ENCODE data around the gene NLGN4X.
"Not testable (repeated sequence)": the region's sequence is repeated elsewhere in the genome, so short reads cannot be mapped to it uniquely, and the experiment has no call there.

Gene NLGN4X

DNA sequence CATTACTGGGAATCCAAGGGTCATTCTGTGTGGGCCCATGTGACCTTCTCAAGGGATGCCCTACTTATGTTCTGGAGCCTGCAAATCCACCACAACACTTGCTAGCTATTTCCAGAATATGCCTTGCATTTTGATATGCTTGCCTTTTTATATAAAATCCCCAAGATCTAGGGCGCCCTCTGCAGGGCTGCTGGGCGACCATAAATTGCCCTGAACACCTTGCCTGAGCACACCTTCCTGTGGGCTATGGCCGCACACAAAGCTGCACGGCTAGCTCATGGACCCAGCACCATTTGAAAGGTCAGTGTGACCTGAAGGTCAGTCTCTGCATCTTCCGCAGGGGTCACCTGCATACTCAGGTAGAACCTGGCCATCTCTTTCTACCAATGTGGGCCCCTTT lies 311.7 kb downstream of the NLGN4X start:
- DNase-seq (ENCODE audit: insufficient read length): no peak
- TF ChIP-seq POLR2AphosphoS5 (IDR thresholded peaks at IDR 0.05; ENCODE audit: low read depth, low read length) (no peak), TAF1 (IDR thresholded peaks at IDR 0.05; ENCODE audit: borderline replicate concordance, low read depth, low read length) (no peak), POLR2A (IDR thresholded peaks at IDR 0.05; ENCODE audit: low read depth, low read length) (no peak)
- no peak for FAIRE-seq

DNA sequence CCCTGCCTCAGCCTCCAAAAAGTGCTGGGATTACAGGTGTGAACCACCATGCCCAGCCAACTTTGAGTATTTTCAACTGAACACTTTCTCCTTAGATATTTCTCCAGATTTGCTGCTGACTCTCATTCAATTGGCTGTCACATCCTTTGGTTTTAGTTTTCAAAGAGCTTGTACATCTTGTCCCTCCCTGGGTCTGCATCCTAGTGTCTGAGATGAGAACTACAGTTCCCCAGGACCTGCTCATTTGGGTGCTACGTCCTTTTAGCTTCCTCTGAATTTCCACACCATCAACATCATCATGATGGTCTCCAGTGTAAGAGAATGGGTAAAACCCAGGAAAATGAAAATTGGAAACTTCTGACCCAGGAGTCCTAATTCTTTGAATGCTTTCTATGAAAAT lies 312.9 kb downstream of the NLGN4X start:
- FAIRE-seq: no peak

DNA sequence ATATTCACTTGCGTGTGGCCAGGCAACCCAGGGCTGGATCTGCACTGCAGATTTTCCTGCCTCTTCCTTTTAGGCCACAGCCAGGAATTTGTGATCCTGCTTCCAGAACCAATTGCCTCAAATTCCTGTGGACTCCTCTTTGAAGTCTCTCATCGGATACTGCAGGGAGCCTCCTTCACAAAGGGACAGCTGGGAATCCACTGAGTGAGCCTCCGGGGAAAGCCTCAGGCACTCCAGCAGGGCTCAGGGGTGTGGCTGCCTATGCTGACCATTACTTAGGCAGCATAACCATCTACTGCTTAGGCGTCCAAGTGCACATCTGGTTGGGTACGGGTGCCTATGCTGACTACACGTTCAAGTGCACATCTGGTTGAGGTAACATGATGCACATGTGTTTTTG lies 321.5 kb downstream of the NLGN4X start:
- TF ChIP-seq POLR2A (IDR thresholded peaks at IDR 0.05; ENCODE audit: low read depth, low read length): no peak
- TF ChIP-seq POLR2AphosphoS5 (IDR thresholded peaks at IDR 0.05; ENCODE audit: low read depth, low read length): no peak
- TF ChIP-seq TAF1 (IDR thresholded peaks at IDR 0.05; ENCODE audit: borderline replicate concordance, low read depth, low read length): no peak
- no peak for FAIRE-seq
- no peak for DNase-seq (ENCODE audit: insufficient read length)

More for the DNA sequence above, 312.9 kb downstream of the NLGN4X start:
- no peak for TF ChIP-seq POLR2A (IDR thresholded peaks at IDR 0.05; ENCODE audit: low read depth, low read length)
- TF ChIP-seq TAF1 (IDR thresholded peaks at IDR 0.05; ENCODE audit: borderline replicate concordance, low read depth, low read length): no peak
- TF ChIP-seq POLR2AphosphoS5 (IDR thresholded peaks at IDR 0.05; ENCODE audit: low read depth, low read length): no peak
- DNase-seq (ENCODE audit: insufficient read length): no peak

DNA sequence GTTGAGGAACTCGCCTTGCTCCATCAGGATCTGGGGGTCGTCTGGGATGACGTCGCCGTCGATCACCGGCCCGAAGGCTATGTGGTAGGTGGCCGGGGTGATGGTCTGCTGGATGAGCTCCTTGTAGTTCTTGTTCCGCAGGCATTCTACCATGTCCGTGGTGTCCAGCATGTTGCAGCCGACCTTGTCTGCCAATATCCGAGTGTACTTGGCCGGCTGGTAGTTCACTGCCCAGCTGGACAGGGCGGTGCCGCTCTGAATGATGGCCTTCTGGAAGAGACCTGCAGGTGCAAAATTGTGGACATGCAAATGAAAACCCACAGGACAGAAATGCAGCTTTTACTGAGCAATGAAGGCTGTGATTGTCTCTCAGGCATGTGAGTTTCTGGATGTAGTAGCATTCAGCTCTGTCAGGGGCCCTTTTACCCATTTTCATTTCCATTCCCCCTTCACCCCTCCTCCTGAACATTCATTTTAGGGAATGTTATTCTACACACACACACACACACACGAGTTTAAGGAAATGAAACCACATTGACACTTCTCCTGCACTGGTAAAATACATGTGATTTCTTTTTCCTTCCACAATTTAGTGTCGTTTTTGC lies 325.0 kb downstream of the NLGN4X start:
- FAIRE-seq; DNase-seq (ENCODE audit: insufficient read length): not testable (repeated sequence)

DNA sequence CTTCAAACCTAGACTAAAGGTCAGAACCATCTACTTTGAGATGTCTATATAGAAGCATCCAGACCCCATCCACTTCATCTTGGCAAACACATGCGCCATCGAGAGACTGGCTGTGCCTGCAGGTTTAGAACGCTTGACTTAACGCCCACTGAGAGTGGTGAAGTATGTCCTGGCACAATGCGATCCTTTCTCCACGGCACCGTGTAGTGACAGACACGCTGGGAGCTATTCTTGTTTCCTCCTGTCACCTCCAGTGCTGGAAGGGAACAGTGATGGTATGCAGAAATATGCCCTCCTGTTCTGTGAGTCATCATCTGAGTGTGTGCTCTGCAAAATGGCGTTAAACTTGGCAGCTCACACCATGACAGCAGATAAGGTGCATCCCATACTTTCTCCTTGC lies 330.2 kb downstream of the NLGN4X start:
- TF ChIP-seq POLR2AphosphoS5 (IDR thresholded peaks at IDR 0.05; ENCODE audit: low read depth, low read length) (no peak), POLR2A (IDR thresholded peaks at IDR 0.05; ENCODE audit: low read depth, low read length) (no peak), TAF1 (IDR thresholded peaks at IDR 0.05; ENCODE audit: borderline replicate concordance, low read depth, low read length) (no peak)
- DNase-seq (ENCODE audit: insufficient read length) (no peak), FAIRE-seq (no peak)

DNA sequence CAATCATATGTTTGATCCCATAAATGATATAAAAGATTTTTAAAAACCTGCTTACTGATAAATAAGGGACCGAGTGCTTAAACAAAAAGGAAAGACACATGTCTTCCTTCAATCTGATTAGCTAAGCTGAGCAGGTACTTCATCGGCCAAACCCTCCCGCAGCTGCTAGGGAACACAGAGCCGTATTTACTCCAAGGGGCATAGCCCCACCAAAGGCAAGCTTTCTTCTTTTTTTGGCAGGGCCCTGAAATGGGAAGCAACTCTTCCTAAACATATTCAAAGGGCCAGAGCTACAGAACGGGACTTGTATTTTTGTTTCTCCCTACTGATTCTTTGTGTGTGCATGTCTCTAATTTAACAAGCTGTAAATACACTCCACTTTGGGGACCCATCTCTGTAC lies 337.3 kb downstream of the NLGN4X start:
- no peak for FAIRE-seq
- TF ChIP-seq TAF1 (IDR thresholded peaks at IDR 0.05; ENCODE audit: borderline replicate concordance, low read depth, low read length): no peak
- no peak for TF ChIP-seq POLR2AphosphoS5 (IDR thresholded peaks at IDR 0.05; ENCODE audit: low read depth, low read length)
- TF ChIP-seq POLR2A (IDR thresholded peaks at IDR 0.05; ENCODE audit: low read depth, low read length): no peak
- no peak for DNase-seq (ENCODE audit: insufficient read length)

DNA sequence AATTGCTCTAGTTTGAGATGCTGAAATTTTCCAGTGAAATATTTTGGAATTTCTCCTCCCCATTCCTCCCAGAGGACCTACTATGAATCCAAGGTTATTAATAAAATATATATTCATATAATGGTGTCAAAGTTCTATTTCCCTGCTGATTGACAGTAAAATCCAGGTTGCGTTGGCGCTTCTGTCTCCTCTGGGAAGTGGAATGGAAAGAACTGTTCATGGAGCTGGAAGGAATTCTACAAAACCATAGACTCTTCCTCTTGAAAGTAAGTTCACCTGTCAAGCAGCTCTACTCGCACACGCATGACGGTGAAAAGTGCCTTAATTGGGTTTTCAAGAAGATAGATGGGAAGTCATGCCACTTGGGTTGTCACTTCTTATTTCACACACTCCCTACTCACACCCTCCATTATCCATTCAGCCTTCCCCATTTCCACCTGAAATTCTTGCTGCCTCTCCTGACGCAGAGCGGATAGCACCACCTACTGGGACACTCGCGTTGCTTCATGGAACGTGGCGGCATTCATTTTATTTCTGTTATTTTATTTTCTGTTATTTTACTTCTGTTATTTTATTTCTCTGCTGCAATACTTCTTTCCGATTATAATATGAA lies 351.6 kb downstream of the NLGN4X start:
- FAIRE-seq (no peak), DNase-seq (ENCODE audit: insufficient read length) (no peak)
- TF ChIP-seq POLR2A (IDR thresholded peaks at IDR 0.05; ENCODE audit: low read depth, low read length): no peak
- no peak for TF ChIP-seq TAF1 (IDR thresholded peaks at IDR 0.05; ENCODE audit: borderline replicate concordance, low read depth, low read length)
- TF ChIP-seq POLR2AphosphoS5 (IDR thresholded peaks at IDR 0.05; ENCODE audit: low read depth, low read length): no peak

DNA sequence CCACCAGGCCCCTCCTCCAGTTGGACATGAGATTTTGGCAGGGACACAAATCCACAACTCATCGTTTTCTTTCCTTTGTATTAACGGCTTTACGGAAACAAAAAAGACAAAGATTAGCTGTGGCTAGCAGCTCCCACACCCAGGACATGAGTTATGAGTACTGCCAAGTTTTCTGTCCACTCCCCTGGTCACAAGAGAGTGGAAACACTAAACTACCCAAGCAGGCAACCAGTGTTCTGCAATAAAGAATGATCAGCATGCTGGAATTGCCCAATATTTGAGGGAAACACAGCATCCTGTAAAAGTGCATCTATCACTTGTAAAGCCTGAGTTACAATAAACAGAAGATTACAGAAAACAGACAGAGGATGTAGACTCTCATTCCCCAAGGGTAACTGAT lies 358.4 kb downstream of the NLGN4X start:
- TF ChIP-seq POLR2AphosphoS5 (IDR thresholded peaks at IDR 0.05; ENCODE audit: low read depth, low read length) (no peak), POLR2A (IDR thresholded peaks at IDR 0.05; ENCODE audit: low read depth, low read length) (no peak), TAF1 (IDR thresholded peaks at IDR 0.05; ENCODE audit: borderline replicate concordance, low read depth, low read length) (no peak)
- FAIRE-seq (no peak), DNase-seq (ENCODE audit: insufficient read length) (no peak)

DNA sequence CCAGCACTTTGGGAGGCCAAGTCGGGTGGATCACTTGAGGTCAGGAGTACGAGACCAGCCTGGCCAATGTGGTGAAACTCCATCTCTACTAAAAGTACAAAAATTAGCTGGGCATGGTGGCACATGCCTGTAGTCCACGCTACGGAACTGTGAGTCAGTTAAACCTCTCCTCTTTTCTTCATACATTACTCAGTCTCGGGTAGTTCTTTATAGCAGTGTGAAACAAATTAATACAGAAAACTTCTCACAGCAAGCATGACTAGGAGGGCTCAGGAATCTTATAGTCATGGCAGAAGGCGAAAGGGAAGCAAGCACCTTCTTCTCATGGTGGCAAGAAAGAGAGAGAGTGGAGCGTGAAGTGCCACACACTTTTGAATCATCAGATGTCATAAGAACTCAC lies 358.9 kb downstream of the NLGN4X start:
- TF ChIP-seq POLR2A (IDR thresholded peaks at IDR 0.05; ENCODE audit: low read depth, low read length) (no peak), POLR2AphosphoS5 (IDR thresholded peaks at IDR 0.05; ENCODE audit: low read depth, low read length) (no peak), TAF1 (IDR thresholded peaks at IDR 0.05; ENCODE audit: borderline replicate concordance, low read depth, low read length) (no peak)
- no peak for DNase-seq (ENCODE audit: insufficient read length)
- FAIRE-seq: no peak

DNA sequence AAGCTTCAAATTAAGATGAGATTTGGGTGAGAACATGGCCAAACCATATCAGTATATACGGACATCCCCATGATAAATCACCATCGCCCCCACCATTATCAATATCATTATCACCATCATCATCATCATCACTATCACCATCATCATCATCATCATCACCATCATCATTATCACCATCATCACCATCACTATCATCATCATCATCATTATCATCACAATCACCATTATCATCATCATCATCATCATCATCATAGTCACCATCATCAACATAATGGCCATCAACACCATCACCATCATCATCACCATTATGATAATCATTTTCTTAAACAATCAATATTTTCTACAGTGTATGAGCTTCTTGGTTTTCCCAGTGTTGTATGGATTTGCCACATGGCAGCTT lies 360.9 kb downstream of the NLGN4X start:
- TF ChIP-seq POLR2AphosphoS5 (IDR thresholded peaks at IDR 0.05; ENCODE audit: low read depth, low read length) (no peak), TAF1 (IDR thresholded peaks at IDR 0.05; ENCODE audit: borderline replicate concordance, low read depth, low read length) (no peak), POLR2A (IDR thresholded peaks at IDR 0.05; ENCODE audit: low read depth, low read length) (no peak)
- FAIRE-seq: no peak

DNA sequence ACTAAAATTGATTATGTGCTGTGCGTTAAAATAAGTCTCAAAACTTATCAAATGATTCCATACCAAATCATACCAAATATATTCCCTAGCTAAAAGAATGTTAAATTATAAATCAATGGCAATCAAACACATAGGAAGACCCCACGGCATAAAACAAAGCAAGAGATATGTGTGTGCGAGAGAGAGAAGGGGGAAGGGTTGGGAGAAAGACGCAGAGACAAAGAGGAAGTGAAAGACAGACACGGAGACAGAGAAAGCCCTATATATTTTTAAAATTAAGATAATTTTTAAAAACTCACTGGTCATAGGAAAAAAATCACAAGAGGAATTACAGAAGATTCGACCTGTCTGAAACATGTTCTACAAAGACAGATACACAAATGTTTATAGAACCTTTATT lies 371.4 kb downstream of the NLGN4X start:
- TF ChIP-seq POLR2A (IDR thresholded peaks at IDR 0.05; ENCODE audit: low read depth, low read length) (no peak), TAF1 (IDR thresholded peaks at IDR 0.05; ENCODE audit: borderline replicate concordance, low read depth, low read length) (no peak), POLR2AphosphoS5 (IDR thresholded peaks at IDR 0.05; ENCODE audit: low read depth, low read length) (no peak)
- FAIRE-seq (no peak), DNase-seq (ENCODE audit: insufficient read length) (no peak)

More for the DNA sequence above, 360.9 kb downstream of the NLGN4X start:
- no peak for DNase-seq (ENCODE audit: insufficient read length)

DNA sequence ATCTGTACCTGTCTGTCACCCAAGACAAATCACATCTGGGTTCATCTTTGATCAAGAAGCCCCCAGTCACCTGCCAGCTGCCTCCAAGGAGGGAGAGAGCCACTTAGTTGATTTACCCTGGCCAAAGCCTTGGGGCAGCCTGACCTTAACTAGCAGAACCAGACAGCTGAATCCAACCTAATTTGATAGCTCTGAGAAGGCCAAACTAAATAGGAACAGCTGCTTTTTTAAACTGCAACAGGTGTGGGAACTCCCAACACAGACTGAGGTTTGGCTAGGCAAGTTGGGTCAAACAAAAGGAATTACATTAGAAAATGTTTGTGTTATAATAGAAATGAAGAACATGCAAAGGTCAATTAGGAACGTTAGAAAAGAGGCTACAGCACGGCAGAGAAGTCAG lies 375.7 kb downstream of the NLGN4X start:
- TF ChIP-seq POLR2A (IDR thresholded peaks at IDR 0.05; ENCODE audit: low read depth, low read length): no peak
- no peak for TF ChIP-seq POLR2AphosphoS5 (IDR thresholded peaks at IDR 0.05; ENCODE audit: low read depth, low read length)
- no peak for TF ChIP-seq TAF1 (IDR thresholded peaks at IDR 0.05; ENCODE audit: borderline replicate concordance, low read depth, low read length)
- FAIRE-seq (no peak), DNase-seq (ENCODE audit: insufficient read length) (no peak)
